Karpas-422 (cell line): ENCODE results near the gene PARD6A. TPM values are rescaled to one million over a fixed set of nuclear protein-coding genes. Genes with fewer than 3 reads are reported as not detected.

Source experiments
- DNase-seq: peaks from one replicate; pipeline ENCODE4 v3.0.0-alpha.2; 2015
- H2AFZ ChIP-seq: fragments of 200-600 bp; sonication (generic); 2 replicates; pipeline ENCODE4 v1.6.1; 2014; ENCODE audit warnings: antibody characterized with exemption, low read length, mixed read lengths
- H3K27ac ChIP-seq: fragments of 200-600 bp; sonication (generic); 2 replicates; pipeline ENCODE4 v1.5.1; 2014; ENCODE audit warnings: mild to moderate bottlenecking, low read length, moderate library complexity
- H3K27me3 ChIP-seq: fragments of 200-600 bp; sonication (generic); 2 replicates; pipeline ENCODE4 v1.6.1; 2014; ENCODE audit warnings: low read length, mixed read lengths
- H3K36me3 ChIP-seq: fragments of 200-600 bp; sonication (generic); 2 replicates; pipeline ENCODE4 v1.6.1; 2014; ENCODE audit warnings: low read length, mixed read lengths; ENCODE audit not compliant: insufficient read depth
- H3K4me1 ChIP-seq: fragments of 200-600 bp; sonication (generic); 2 replicates; pipeline ENCODE4 v1.6.1; 2014; ENCODE audit warnings: mild to moderate bottlenecking, low read length, mixed read lengths
- H3K4me2 ChIP-seq: fragments of 200-600 bp; sonication (generic); 2 replicates; pipeline ENCODE4 v1.6.1; 2014; ENCODE audit warnings: low read length, low read depth, mild to moderate bottlenecking; ENCODE audit not compliant: poor library complexity, severe bottlenecking
- H3K4me3 ChIP-seq: fragments of 200-600 bp; sonication (generic); 2 replicates; pipeline ENCODE4 v1.5.1; 2014; ENCODE audit warnings: mild to moderate bottlenecking, antibody characterized with exemption, low read length, mixed read lengths
- H3K79me2 ChIP-seq: fragments of 200-600 bp; sonication (generic); 2 replicates; pipeline ENCODE4 v1.6.1; 2014; ENCODE audit warnings: mild to moderate bottlenecking, low read length, mixed read lengths
- H3K9ac ChIP-seq: fragments of 200-600 bp; sonication (generic); 2 replicates; pipeline ENCODE4 v1.6.0; 2014; ENCODE audit warnings: low read length
- H3K9me2 ChIP-seq: fragments of 200-600 bp; sonication (generic), shearing (Covaris generic); replicated peaks from 2 replicates; pipeline ENCODE4 v1.6.0; 2014; ENCODE audit warnings: mild to moderate bottlenecking, low read length, moderate library complexity; ENCODE audit not compliant: insufficient read depth
- H3K9me3 ChIP-seq: fragments of 300-700, 200-600 bp; sonication (generic); 2 replicates; pipeline ENCODE4 v1.6.1; 2014; ENCODE audit warnings: low read length, mixed read lengths
- H4K20me1 ChIP-seq: fragments of 200-600 bp; sonication (generic); 2 replicates; pipeline ENCODE4 v1.6.1; 2014; ENCODE audit warnings: mild to moderate bottlenecking, antibody characterized with exemption, low read length, low read depth; ENCODE audit not compliant: insufficient read depth
- total RNA-seq: library from RNA; depleted of rRNA; stranded (reverse); fragments of >200 nt; shearing (Covaris generic); gene quantifications from 2 replicates; pipeline ENCODE4 v1.2.3, GENCODE V29; 2014; ENCODE audit warnings: low replicate concordance; rRNA removed

PARD6A gene
- total RNA-seq, 1 experiment from 2014 or later, result 13.6 TPM

GRCh38 chr16:67710607-67711006 lies 49.8 kb downstream of the PARD6A start:
- Histone ChIP-seq H4K20me1 (peaks cover 26% of the 10 kb centered on the region), H3K36me3 (peaks cover 22% of the 10 kb centered on the region; the same call in 1 of the 2 replicates), H2AFZ (no peak overlapping the region), H3K27ac (0 out of 2 replicates have a peak overlapping the region, but pooled peaks have one; percentile 26), H3K4me3 (no peak overlapping the region), H3K27me3 (no peaks in the 10 kb centered on the region), H3K9ac (no peak overlapping the region), H3K4me1 (peaks cover 57% of the 10 kb centered on the region), H3K9me2 (no peaks in the 10 kb centered on the region), H3K4me2 (no peak overlapping the region), H3K9me3 (no peaks in the 10 kb centered on the region), H3K79me2 (peaks cover 91% of the 10 kb centered on the region)
- DNase-seq, result no peak

Other genes with a start within 250 kb of the PARD6A start
- 0.11 TPM in 1 of 2 replicates, not detected in the other for gene ZDHHC1, start 244.5 kb upstream of the PARD6A start, total RNA-seq
- not detected in 2 replicates for gene HSD11B2, start 229.8 kb upstream of the PARD6A start, total RNA-seq
- 63.8 and 83.4 TPM in 2 replicates for gene ATP6V0D1, start 179.8 kb upstream of the PARD6A start, total RNA-seq
- not detected in 2 replicates for gene AGRP, start 177.4 kb upstream of the PARD6A start, total RNA-seq
- 1.3 and 2.9 TPM in 2 replicates for gene RIPOR1, start 132.1 kb upstream of the PARD6A start, total RNA-seq
- 29.5 and 36.0 TPM in 2 replicates for gene CTCF, start 98.4 kb upstream of the PARD6A start, total RNA-seq
- 18.6 and 60.6 TPM in 2 replicates for gene CARMIL2, start 15.8 kb upstream of the PARD6A start, total RNA-seq
- 19.1 and 50.4 TPM in 2 replicates for gene ACD, start 700 bp upstream of the PARD6A start, total RNA-seq
- gene ENKD1, start 5.8 kb downstream of the PARD6A start, total RNA-seq, result 8.4 and 26.8 TPM in 2 replicates
- gene C16orf86, start 5.9 kb downstream of the PARD6A start, total RNA-seq, result 13.8 and 18.4 TPM in 2 replicates
- gene GFOD2, start 58.4 kb downstream of the PARD6A start, total RNA-seq, result 12.9 and 34.8 TPM in 2 replicates
- gene RANBP10, start 145.6 kb downstream of the PARD6A start, total RNA-seq, result 9.3 and 10.7 TPM in 2 replicates
- gene TSNAXIP1, start 145.9 kb downstream of the PARD6A start, total RNA-seq, result 0.52 and 1.1 TPM in 2 replicates
- 57.1 and 89.9 TPM in 2 replicates for gene THAP11, start 181.4 kb downstream of the PARD6A start, total RNA-seq
- 179 and 237 TPM in 2 replicates for gene NUTF2, start 186.0 kb downstream of the PARD6A start, total RNA-seq
- 22.0 and 36.0 TPM in 2 replicates for gene CENPT, start 186.7 kb downstream of the PARD6A start, total RNA-seq
- gene EDC4, start 212.1 kb downstream of the PARD6A start, total RNA-seq, result 46.4 and 52.1 TPM in 2 replicates
- 0.56 TPM in 1 of 2 replicates, not detected in the other for gene NRN1L, start 223.9 kb downstream of the PARD6A start, total RNA-seq
- 7.2 and 14.2 TPM in 2 replicates for gene PSKH1, start 232.3 kb downstream of the PARD6A start, total RNA-seq